K562 (cell line): ENCODE data around the gene DEPP1. TPM values are rescaled to one million over a fixed set of nuclear protein-coding genes. Genes with fewer than 3 reads are reported as not detected.

Experiments
- ARNT ChIP-seq, 2 experiments: fragments of 450-650 bp; IDR thresholded peaks; 2 replicates each; pipeline ENCODE4 v1.6.1; 2016; ENCODE audit warnings: mild to moderate bottlenecking in 1 of 2
- C11orf30 ChIP-seq: fragments of 450-650 bp; IDR thresholded peaks from 2 replicates; pipeline ENCODE4 v1.6.1; 2016; ENCODE audit warnings: low read depth, mild to moderate bottlenecking
- CHD2 ChIP-seq: IDR thresholded peaks from 2 replicates; pipeline ENCODE4 v1.6.1; 2011; ENCODE audit warnings: low read depth, low read length
- EHMT2 ChIP-seq: fragments of 450-650 bp; IDR thresholded peaks from 2 replicates; pipeline ENCODE4 v1.6.1; 2018; ENCODE audit warnings: antibody characterized with exemption
- FOXA1 ChIP-seq: fragments of 450-650 bp; IDR thresholded peaks from 2 replicates; pipeline ENCODE4 v1.6.1; 2016; ENCODE audit warnings: mild to moderate bottlenecking, borderline replicate concordance
- HNRNPUL1 ChIP-seq: fragments of 200-400 bp; formaldehyde crosslinking; IDR thresholded peaks from 2 replicates; pipeline ENCODE4 v1.6.1; 2017; ENCODE audit warnings: low read length
- IFI16 ChIP-seq: fragments of 250-450 bp; sonication (Bioruptor Pico); IDR thresholded peaks from 2 replicates; pipeline ENCODE4 v2.1.2; 2022; ENCODE audit warnings: mild to moderate bottlenecking, inconsistent platforms
- KDM5B ChIP-seq: fragments of 200-600 bp; sonication (generic); IDR thresholded peaks from 2 replicates; pipeline ENCODE4 v1.6.1; 2012; ENCODE audit warnings: low read depth, mild to moderate bottlenecking, moderate library complexity, low read length, control low read depth, inconsistent platforms; ENCODE audit not compliant: insufficient replicate concordance
- MCM2 ChIP-seq: fragments of 450-650 bp; IDR thresholded peaks from 2 replicates; pipeline ENCODE4 v1.6.1; 2017; ENCODE audit warnings: low read depth, mild to moderate bottlenecking
- NCOA1 ChIP-seq: fragments of 450-650 bp; IDR thresholded peaks from 2 replicates; pipeline ENCODE4 v1.6.1; 2016; ENCODE audit warnings: low read depth
- NFYB ChIP-seq: IDR thresholded peaks from 2 replicates; pipeline ENCODE4 v1.6.1; 2011; ENCODE audit warnings: mild to moderate bottlenecking, moderate library complexity; ENCODE audit not compliant: insufficient read length; ENCODE audit errors: extremely low read depth
- NR2C1 ChIP-seq, 2 experiments: fragments of 450-650 bp; IDR thresholded peaks; 2 replicates each; pipeline ENCODE4 v1.6.1; 2017; ENCODE audit warnings: mild to moderate bottlenecking in 2 of 2, antibody characterized with exemption in 1 of 2, inconsistent platforms in 1 of 2, missing compliant biosample characterization in 1 of 2, missing genetic modification characterization in 1 of 2
- NR2C2 ChIP-seq, 2 experiments: fragments of 200-800 bp in 1 of 2; sonication (Bioruptor generic) in 1 of 2; sonication (generic) in 1 of 2; formaldehyde crosslinking in 1 of 2; IDR thresholded peaks; 2 replicates each; pipeline versions ENCODE4 v1.6.1 to v1.8.0; 2016 to 2022; ENCODE audit warnings: mild to moderate bottlenecking in 1 of 2, missing compliant biosample characterization in 1 of 2, missing genetic modification characterization in 1 of 2, missing genetic modification reagents in 1 of 2
- PRDM10 ChIP-seq: fragments of 450-650 bp; IDR thresholded peaks from 2 replicates; pipeline ENCODE4 v1.6.1; 2018; ENCODE audit not compliant: partially characterized antibody
- SIN3B ChIP-seq: fragments of 450-650 bp; IDR thresholded peaks from 2 replicates; pipeline ENCODE4 v1.6.1; 2017; ENCODE audit warnings: low read depth, mild to moderate bottlenecking, moderate library complexity
- SP1 ChIP-seq: sonication (generic); formaldehyde crosslinking; IDR thresholded peaks from 2 replicates; pipeline ENCODE4 v1.8.1; 2022; ENCODE audit warnings: mild to moderate bottlenecking, missing genetic modification reagents
- SP2 ChIP-seq: IDR thresholded peaks from 2 replicates; pipeline ENCODE4 v1.6.1; 2011; ENCODE audit warnings: mild to moderate bottlenecking, low read depth, low read length, moderate library complexity; ENCODE audit not compliant: poor library complexity, severe bottlenecking; ENCODE audit errors: extremely low read depth
- TRIM28 ChIP-seq: fragments of 450-650 bp; IDR thresholded peaks from 2 replicates; pipeline ENCODE4 v1.6.1; 2017
- ZBTB1 ChIP-seq: sonication (generic); formaldehyde crosslinking; IDR thresholded peaks from 2 replicates; pipeline ENCODE4 v1.8.1; 2023; ENCODE audit warnings: missing genetic modification reagents, low read depth, mild to moderate bottlenecking, borderline replicate concordance
- ZHX1 ChIP-seq: fragments of 150-350 bp; conservative IDR thresholded peaks from 2 replicates; pipeline ENCODE4 v1.6.1; 2014; ENCODE audit warnings: low read length
- ZNF589 ChIP-seq: fragments of 200-800 bp; sonication (Bioruptor generic); IDR thresholded peaks from 2 replicates; pipeline ENCODE4 v1.6.1; 2016; ENCODE audit warnings: low read depth, missing genetic modification characterization, missing compliant biosample characterization
- ZNF76 ChIP-seq: fragments of 250-450 bp; sonication (Bioruptor Pico); IDR thresholded peaks from 2 replicates; pipeline ENCODE4 v1.4.0; 2020; ENCODE audit warnings: mild to moderate bottlenecking, moderate library complexity, borderline replicate concordance
- polyA plus RNA-seq, 8 experiments: library from polyadenylated mRNA; depleted of rRNA in 4 of 8; stranded (reverse) in 5 of 8; unstranded in 3 of 8; fragments of >200 nt; fragmentation: Nextera tagmentation in 2 of 8; fragmentation: Illumina TruSeq in 1 of 8; extraction: Ambion mirVana in 2 of 8; extraction: Trizol in 1 of 8; gene quantifications; 2 replicates each; pipeline versions ENCODE4 v1.2.1 to v1.2.3, GENCODE V29; 2011 to 2014; ENCODE audit warnings: inconsistent platforms in 1 of 8, missing spikeins in 1 of 8
- total RNA-seq, 7 experiments: library from RNA; depleted of rRNA in 6 of 7; stranded (reverse); fragments of >200 nt in 6 of 7; fragmentation: Illumina TruSeq in 2 of 7; extraction: Trizol in 2 of 7; gene quantifications; 2 replicates each; pipeline versions ENCODE4 v1.2.1 to v1.2.3, GENCODE V29; 2011 to 2021; ENCODE audit warnings: low replicate concordance in 1 of 7
- TF ChIP-seq, protein P1 (sequence below): sonication (generic); formaldehyde crosslinking; IDR thresholded peaks from 2 replicates; pipeline ENCODE4 v1.8.0; 2022; ENCODE audit warnings: mild to moderate bottlenecking, missing genetic modification reagents

DEPP1 gene
- total and polyA plus RNA-seq, 9 of the 15 experiments (the other 6 are each of a cell fraction or from before 2014, with no cell fraction given) = 0.04 to 0.54 (median 0.20) TPM; not detected in 1

DNA sequence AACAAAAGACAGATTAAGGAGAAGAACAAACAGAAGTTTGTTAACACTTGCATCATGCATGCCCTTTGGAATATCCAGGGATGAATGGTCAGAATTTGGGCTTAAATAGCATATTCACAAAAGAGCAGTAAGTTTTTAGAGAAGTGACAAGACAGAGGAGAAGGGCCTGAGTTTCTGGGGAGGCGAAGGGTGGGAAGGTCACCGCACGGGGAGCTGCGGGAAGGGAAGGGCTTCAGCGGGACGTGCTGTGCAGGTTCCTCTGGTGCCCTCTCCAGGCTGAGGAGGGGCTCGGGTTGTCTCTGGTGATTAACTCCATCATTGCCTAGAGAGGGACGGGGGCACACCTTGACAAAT is 11.7 kb upstream of the DEPP1 start (continued):
- no peak for TF ChIP-seq HNRNPUL1
- TF ChIP-seq IFI16 (CRISPR knock-in tag) = no peak
- TF ChIP-seq MCM2 = no peak
- TF ChIP-seq NFYB = no peak
- TF ChIP-seq PRDM10 = no peak
- no peak for TF ChIP-seq SP2
- 0 out of 2 replicates have a peak, but pooled peaks have one; percentile 50 for TF ChIP-seq NR2C2 (CRISPR knock-in tag; IDR thresholded peaks at IDR 0.05)
- TF ChIP-seq NR2C2 (tag; IDR thresholded peaks at IDR 0.05) = peak; percentile 62
- no peak for TF ChIP-seq ZBTB1
- TF ChIP-seq, protein P1, sequence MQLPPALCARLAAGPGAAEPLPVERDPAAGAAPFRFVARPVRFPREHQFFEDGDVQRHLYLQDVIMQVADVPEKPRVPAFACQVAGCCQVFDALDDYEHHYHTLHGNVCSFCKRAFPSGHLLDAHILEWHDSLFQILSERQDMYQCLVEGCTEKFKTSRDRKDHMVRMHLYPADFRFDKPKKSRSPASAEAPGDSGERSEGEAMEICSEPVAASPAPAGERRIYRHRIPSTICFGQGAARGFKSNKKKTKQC (CRISPR knock-in tag) = no peak
- no peak for TF ChIP-seq CHD2
- TF ChIP-seq C11orf30 = no peak
- TF ChIP-seq NR2C1 (IDR thresholded peaks at IDR 0.05) = peak; percentile 51; the same call in 1 of the 2 replicates
- no peak for TF ChIP-seq NR2C1 (tag; IDR thresholded peaks at IDR 0.05)
- no peak for TF ChIP-seq EHMT2
- TF ChIP-seq ARNT (IDR thresholded peaks at IDR 0.05) = no peak
- no peak for TF ChIP-seq ZHX1
- no peak for TF ChIP-seq KDM5B
- no peak for TF ChIP-seq FOXA1
- TF ChIP-seq NCOA1 = no peak
- no peak for TF ChIP-seq SP1 (CRISPR knock-in tag)
- no peak for TF ChIP-seq SIN3B
- no peak for TF ChIP-seq ZNF76 (CRISPR knock-in tag)
- no peak for TF ChIP-seq TRIM28
- no peak for TF ChIP-seq ZNF589 (CRISPR knock-in tag)
